H9 (cell line): ENCODE measurements around the gene ZNF117. TPM values are rescaled to one million over a fixed set of nuclear protein-coding genes. Genes with fewer than 3 reads are reported as not detected.
"Not testable (repeated sequence)": the region's sequence is repeated elsewhere in the genome, so short reads cannot be mapped to it uniquely, and the experiment has no call there.

Experiments
- DNase-seq: peaks from one replicate; pipeline ENCODE4 v3.0.0-alpha.2; 2017
- H2AFZ ChIP-seq: one replicate; pipeline ENCODE4 v1.6.1; 2013; ENCODE audit warnings: mild to moderate bottlenecking, low read length, control low read depth, moderate library complexity
- H2AK5ac ChIP-seq: 2 replicates; pipeline ENCODE4 v1.6.1; 2013; ENCODE audit warnings: low read length, control low read depth, mixed read lengths; ENCODE audit not compliant: insufficient read length
- H2BK120ac ChIP-seq: one replicate; pipeline ENCODE4 v1.6.1; 2013; ENCODE audit warnings: low read depth, mild to moderate bottlenecking, low read length, control low read depth, inconsistent platforms; ENCODE audit not compliant: poor library complexity, severe bottlenecking
- H2BK12ac ChIP-seq: 2 replicates; pipeline ENCODE4 v1.6.1; 2013; ENCODE audit warnings: low read length, control low read depth, mixed read lengths, low read depth; ENCODE audit not compliant: insufficient read length
- H2BK15ac ChIP-seq: 2 replicates; pipeline ENCODE4 v1.6.1; 2013; ENCODE audit warnings: low read depth, low read length, control low read depth
- H2BK20ac ChIP-seq: one replicate; pipeline ENCODE4 v1.6.1; 2013; ENCODE audit warnings: low read depth, mild to moderate bottlenecking, low read length, control low read depth, inconsistent platforms; ENCODE audit not compliant: poor library complexity, severe bottlenecking
- H2BK5ac ChIP-seq: 2 replicates; pipeline ENCODE4 v1.6.1; 2013; ENCODE audit warnings: low read length, control low read depth, mixed read lengths; ENCODE audit not compliant: insufficient read length
- H3K14ac ChIP-seq: 2 replicates; pipeline ENCODE4 v1.6.1; 2013; ENCODE audit warnings: low read length, control low read depth; ENCODE audit not compliant: insufficient read depth
- H3K18ac ChIP-seq: 2 replicates; pipeline ENCODE4 v1.6.1; 2013; ENCODE audit warnings: low read depth, mild to moderate bottlenecking, mixed read lengths, low read length, control low read depth; ENCODE audit not compliant: insufficient read length
- H3K23ac ChIP-seq: 2 replicates; pipeline ENCODE4 v1.6.1; 2013; ENCODE audit warnings: low read length, control low read depth, mixed read lengths, low read depth; ENCODE audit not compliant: insufficient read length
- H3K23me2 ChIP-seq: 2 replicates; pipeline ENCODE4 v1.6.1; 2013; ENCODE audit warnings: low read depth, mild to moderate bottlenecking, mixed read lengths, low read length, control low read depth; ENCODE audit not compliant: insufficient read length, poor library complexity, severe bottlenecking
- H3K27ac ChIP-seq: 2 replicates; pipeline ENCODE4 v1.5.1; 2013; ENCODE audit warnings: low read length, control low read depth, mixed read lengths, low read depth; ENCODE audit not compliant: insufficient read length
- H3K27me3 ChIP-seq: 2 replicates; pipeline ENCODE4 v1.6.1; 2013; ENCODE audit warnings: low read length, control low read depth, inconsistent platforms; ENCODE audit not compliant: insufficient read depth
- H3K4ac ChIP-seq: 2 replicates; pipeline ENCODE4 v1.6.1; 2013; ENCODE audit warnings: low read depth, mild to moderate bottlenecking, control low read depth, inconsistent platforms, low read length, moderate library complexity
- H3K4me1 ChIP-seq: 2 replicates; pipeline ENCODE4 v1.6.1; 2013; ENCODE audit warnings: low read length, control low read depth, inconsistent platforms; ENCODE audit not compliant: insufficient read depth
- H3K4me2 ChIP-seq: 2 replicates; pipeline ENCODE4 v1.6.1; 2013; ENCODE audit warnings: low read length, control low read depth, mixed read lengths; ENCODE audit not compliant: insufficient read length, insufficient read depth
- H3K56ac ChIP-seq: 2 replicates; pipeline ENCODE4 v1.6.1; 2013; ENCODE audit warnings: low read depth, mild to moderate bottlenecking, mixed read lengths, low read length, control low read depth; ENCODE audit not compliant: insufficient read length
- H3K79me1 ChIP-seq: 2 replicates; pipeline ENCODE4 v1.6.1; 2013; ENCODE audit warnings: low read depth, mild to moderate bottlenecking, moderate library complexity, low read length, control low read depth, inconsistent platforms; ENCODE audit not compliant: insufficient read depth, poor library complexity, severe bottlenecking
- H3K79me2 ChIP-seq: 2 replicates; pipeline ENCODE4 v1.6.1; 2013; ENCODE audit warnings: low read length, control low read depth, inconsistent platforms; ENCODE audit not compliant: insufficient read depth
- H3K9ac ChIP-seq: 2 replicates; pipeline ENCODE4 v1.6.1; 2013; ENCODE audit warnings: low read length, control low read depth, mixed read lengths; ENCODE audit not compliant: insufficient read length; ENCODE audit errors: extremely low read depth
- H3K9me3 ChIP-seq: one replicate; pipeline ENCODE4 v1.6.1; 2013; ENCODE audit warnings: low read depth, low read length, inconsistent platforms; ENCODE audit not compliant: control insufficient read depth
- H3T11ph ChIP-seq: one replicate; pipeline ENCODE4 v1.6.1; 2013; ENCODE audit warnings: mild to moderate bottlenecking, low read length, control low read depth, inconsistent platforms
- H4K20me1 ChIP-seq: one replicate; pipeline ENCODE4 v1.6.1; 2013; ENCODE audit not compliant: control insufficient read depth, insufficient read length, insufficient read depth
- H4K5ac ChIP-seq: 2 replicates; pipeline ENCODE4 v1.6.1; 2013; ENCODE audit warnings: low read depth, mild to moderate bottlenecking, mixed read lengths, low read length, control low read depth; ENCODE audit not compliant: insufficient read length
- H4K8ac ChIP-seq: replicated peaks from 2 replicates; pipeline ENCODE4 v1.6.1; 2013; ENCODE audit warnings: low read length, control low read depth, mixed read lengths, low read depth; ENCODE audit not compliant: insufficient read length
- H4K91ac ChIP-seq: 2 replicates; pipeline ENCODE4 v1.6.1; 2013; ENCODE audit warnings: low read depth, mild to moderate bottlenecking, moderate library complexity, mixed read lengths, low read length, control low read depth; ENCODE audit not compliant: insufficient read length
- H3K27ac Mint-ChIP-seq, 3 experiments: 2 replicates in 2 of 3; 3 replicates in 1 of 3; pipeline ENCODE4 v1.8.0; 2020 to 2021; ENCODE audit warnings: mixed read lengths in 3 of 3, mild to moderate bottlenecking in 1 of 3, moderate library complexity in 1 of 3
- H3K27me3 Mint-ChIP-seq: 2 replicates; pipeline ENCODE4 v1.8.0; 2021; ENCODE audit warnings: low read depth, mild to moderate bottlenecking, moderate library complexity, mixed read lengths
- H3K36me3 Mint-ChIP-seq, 3 experiments: 2 replicates in 2 of 3; 3 replicates in 1 of 3; pipeline ENCODE4 v1.8.0; 2020 to 2021; ENCODE audit warnings: low read depth in 3 of 3, mixed read lengths in 3 of 3; ENCODE audit not compliant: insufficient read depth in 1 of 3
- H3K4me1 Mint-ChIP-seq, 2 experiments: 2 replicates each; pipeline ENCODE4 v1.8.0; 2020; ENCODE audit warnings: mixed read lengths in 2 of 2
- H3K4me3 Mint-ChIP-seq, 2 experiments: 2 replicates in 1 of 2; 3 replicates in 1 of 2; pipeline ENCODE4 v1.8.0; 2020 to 2021; ENCODE audit warnings: mild to moderate bottlenecking in 2 of 2, mixed read lengths in 2 of 2, moderate library complexity in 1 of 2
- H3K9me3 Mint-ChIP-seq, 2 experiments: 2 replicates in 1 of 2; 3 replicates in 1 of 2; pipeline ENCODE4 v1.8.0; 2020; ENCODE audit warnings: mild to moderate bottlenecking in 2 of 2, mixed read lengths in 2 of 2, moderate library complexity in 1 of 2
- WGBS: extraction: QIAGEN DNeasy Blood & Tissue Kit; methylation state at CpG from one replicate; pipeline ENCODE4 v1.1.7; 2013; ENCODE audit warnings: missing lambda C conversion rate, low lambda C conversion rate, mixed read lengths; ENCODE audit not compliant: insufficient read length; ENCODE audit errors: extremely low coverage; 5-methylcytosine and 5-hydroxymethylcytosine counted together
- total RNA-seq: library from RNA; stranded (reverse); gene quantifications from 2 replicates; pipeline ENCODE4 v1.2.1, GENCODE V29; 2021

ZNF117 gene
- total RNA-seq, 1 experiment from 2014 or later, result 13.6 TPM

GRCh38 chr7:64948774-64949173 lies 42.1 kb downstream of the ZNF117 start:
- H3K23ac ChIP-seq, H2BK5ac ChIP-seq, H3K9ac ChIP-seq, DNase-seq, H3K27ac Mint-ChIP-seq, H3K4ac ChIP-seq, H3K27ac ChIP-seq, H3K27me3 ChIP-seq, H3K9me3 Mint-ChIP-seq, H3K18ac ChIP-seq, H3K4me2 ChIP-seq, H3K14ac ChIP-seq, H3K79me2 ChIP-seq, H2BK15ac ChIP-seq, H3K9me3 ChIP-seq, H2AK5ac ChIP-seq, H2BK120ac ChIP-seq, H3K79me1 ChIP-seq, H3K4me1 Mint-ChIP-seq, H3K56ac ChIP-seq, H4K5ac ChIP-seq, H3K36me3 Mint-ChIP-seq, H3T11ph ChIP-seq, H4K20me1 ChIP-seq, H3K23me2 ChIP-seq, H3K4me1 ChIP-seq, H2AFZ ChIP-seq, H4K91ac ChIP-seq, H2BK20ac ChIP-seq, H3K4me3 Mint-ChIP-seq, H2BK12ac ChIP-seq, H4K8ac ChIP-seq: not testable (repeated sequence)
- no CpG with 5 or more reads among the region's 1 CpG for WGBS
- peaks cover 40% of the 10 kb centered on the region for H3K27me3 Mint-ChIP-seq
